Hepatic stellate cell (primary cell): ENCODE measurements around the gene HMCN1.

Source experiments
- DNase-seq: peaks from one replicate; pipeline ENCODE4 v3.0.0; 2011; ENCODE audit warnings: low spot score

The HMCN1 gene

DNA sequence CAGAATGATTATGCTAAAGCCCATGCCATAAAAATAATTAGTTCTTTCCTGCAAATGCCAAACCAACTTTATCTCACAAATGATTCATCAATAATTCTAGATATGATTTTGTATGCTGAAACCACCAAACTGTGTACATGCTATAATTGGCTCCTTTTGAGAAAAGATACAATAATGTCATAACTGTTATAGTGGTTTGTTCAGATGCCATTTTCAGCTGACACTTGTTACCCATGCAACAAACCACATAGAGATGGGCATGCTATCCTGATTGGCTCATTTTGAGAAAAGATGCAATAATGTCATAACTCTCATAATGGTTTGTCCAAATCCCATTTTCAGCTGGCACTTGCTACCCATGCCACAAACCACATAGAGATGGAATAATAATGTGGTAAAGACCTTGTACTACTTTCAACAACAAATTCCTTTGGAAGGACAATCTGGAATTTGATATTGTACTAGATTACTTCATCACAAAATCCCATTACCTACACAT is 357.1 kb downstream of the HMCN1 start:
- DNase-seq, result no peak

- DNase-seq, result no peak
Measured at GRCh38 chr1:186093437-186093836, 359.2 kb downstream of the HMCN1 start.

- DNase-seq, result peak; percentile 7
Measured at GRCh38 chr1:186094172-186094571, 360.0 kb downstream of the HMCN1 start.

- DNase-seq, result no peak
Measured at GRCh38 chr1:186099336-186100104, 365.3 kb downstream of the HMCN1 start.

DNA sequence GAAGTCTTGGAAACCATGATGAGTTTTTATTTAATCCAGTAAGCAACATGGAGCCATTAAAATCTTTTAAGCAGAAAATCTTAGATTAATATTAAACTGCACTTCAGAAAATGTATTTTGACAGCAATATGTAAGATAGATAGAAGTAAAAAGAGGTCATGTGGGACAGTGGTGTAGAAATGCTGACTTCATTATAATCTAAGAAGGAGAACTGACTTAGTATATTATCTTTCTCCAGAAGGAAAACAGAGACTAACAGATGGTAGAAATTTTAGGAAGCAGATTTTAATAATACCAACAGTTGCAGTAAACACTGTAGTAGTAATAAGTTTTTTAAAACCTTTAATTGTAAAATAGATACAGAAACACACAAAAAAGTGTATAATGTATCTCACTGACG is 367.9 kb downstream of the HMCN1 start:
- no peak for DNase-seq

GRCh38 chr1:186102547-186103148 is 368.5 kb downstream of the HMCN1 start:
- DNase-seq, result peak; percentile 14

- DNase-seq, result no peak
Measured at GRCh38 chr1:186104459-186104858, 370.3 kb downstream of the HMCN1 start.

GRCh38 chr1:186112280-186112679 is 378.1 kb downstream of the HMCN1 start:
- no peak for DNase-seq

DNA sequence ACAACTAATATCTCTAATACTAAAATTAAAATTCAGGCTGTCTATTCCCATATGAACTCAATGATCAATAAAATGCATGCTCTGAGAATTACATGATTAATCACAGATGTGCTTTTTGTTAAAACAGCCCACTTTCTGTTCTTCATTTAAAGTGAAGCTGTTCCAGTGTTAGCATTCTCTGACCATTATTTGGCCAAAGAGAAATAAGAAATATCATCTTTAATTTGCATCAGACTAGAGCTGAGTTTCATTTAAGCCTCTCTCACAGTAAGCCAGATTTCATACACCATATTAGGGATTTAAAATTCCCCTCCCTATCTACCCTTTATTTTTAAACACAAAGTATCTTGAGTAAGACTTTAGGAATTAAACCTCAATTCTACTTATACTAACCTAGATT is 379.3 kb downstream of the HMCN1 start:
- no peak for DNase-seq

GRCh38 chr1:186118724-186119123 is 384.5 kb downstream of the HMCN1 start:
- DNase-seq, result no peak

DNA sequence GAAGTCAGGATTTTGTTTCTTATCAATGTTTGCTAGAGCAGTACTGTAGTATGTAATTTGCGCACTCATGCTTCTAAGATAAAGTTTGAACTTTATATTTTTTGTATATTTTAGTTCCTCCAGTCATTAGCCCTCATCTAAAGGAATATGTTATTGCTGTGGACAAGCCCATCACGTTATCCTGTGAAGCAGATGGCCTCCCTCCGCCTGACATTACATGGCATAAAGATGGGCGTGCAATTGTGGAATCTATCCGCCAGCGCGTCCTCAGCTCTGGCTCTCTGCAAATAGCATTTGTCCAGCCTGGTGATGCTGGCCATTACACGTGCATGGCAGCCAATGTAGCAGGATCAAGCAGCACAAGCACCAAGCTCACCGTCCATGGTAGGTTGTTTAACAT is 388.6 kb downstream of the HMCN1 start:
- no peak for DNase-seq

DNA sequence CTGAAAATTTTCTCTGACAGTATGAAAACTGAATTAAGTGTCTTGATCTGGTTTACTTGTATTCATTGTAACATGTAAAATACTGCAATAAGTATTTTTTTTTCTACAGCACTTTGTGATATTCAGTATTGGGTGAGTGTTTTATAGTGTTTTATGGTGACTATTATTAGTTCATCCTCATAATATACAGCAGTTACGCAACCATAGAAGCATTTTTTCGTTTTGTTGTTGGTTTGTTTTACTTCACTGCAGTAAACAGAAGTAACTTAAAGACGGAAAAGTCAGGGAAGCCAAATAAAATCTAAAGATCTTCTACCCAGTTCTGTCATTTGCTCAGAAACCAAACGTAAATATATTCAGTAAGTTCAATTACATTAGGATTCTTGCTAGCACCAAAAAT is 390.8 kb downstream of the HMCN1 start:
- DNase-seq, result no peak

DNA sequence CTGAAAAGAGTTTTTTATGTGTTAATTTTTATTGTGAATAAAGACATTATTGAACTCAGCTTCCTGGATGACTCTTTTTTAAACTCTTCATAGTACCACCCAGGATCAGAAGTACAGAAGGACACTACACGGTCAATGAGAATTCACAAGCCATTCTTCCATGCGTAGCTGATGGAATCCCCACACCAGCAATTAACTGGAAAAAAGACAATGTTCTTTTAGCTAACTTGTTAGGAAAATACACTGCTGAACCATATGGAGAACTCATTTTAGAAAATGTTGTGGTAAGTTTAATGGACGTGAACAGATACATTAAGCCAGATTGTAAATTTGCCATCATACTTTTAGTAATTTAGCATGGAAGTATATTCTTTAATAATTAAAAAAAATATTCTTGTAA is 391.3 kb downstream of the HMCN1 start:
- DNase-seq, result no peak

GRCh38 chr1:186129758-186130157 is 395.6 kb downstream of the HMCN1 start:
- no peak for DNase-seq

GRCh38 chr1:186139115-186139514 is 404.9 kb downstream of the HMCN1 start:
- DNase-seq, result no peak

- peak; percentile 19 for DNase-seq
Measured at GRCh38 chr1:186139701-186140100, 405.5 kb downstream of the HMCN1 start.

- DNase-seq, result no peak
Measured at GRCh38 chr1:186142159-186142558, 408.0 kb downstream of the HMCN1 start.

DNA sequence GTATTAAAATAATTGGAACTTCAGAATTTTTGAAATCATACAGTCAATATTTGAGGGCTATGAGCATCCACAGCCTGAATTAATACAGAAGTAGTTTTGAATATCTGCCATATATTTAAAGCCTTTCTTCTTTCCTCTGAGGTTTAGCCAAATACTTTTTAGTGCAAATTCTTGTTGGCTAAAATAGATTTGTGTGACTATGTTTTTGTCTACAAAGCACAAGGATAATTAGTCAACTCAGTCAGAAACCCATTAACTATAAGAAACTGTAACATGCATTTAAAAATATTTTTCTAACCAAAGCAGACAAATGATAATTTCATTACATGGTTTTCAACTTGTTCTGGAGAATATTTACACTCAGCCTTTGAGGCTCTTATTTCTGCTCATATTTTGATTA is 408.7 kb downstream of the HMCN1 start:
- DNase-seq, result no peak

- DNase-seq, result no peak
Measured at GRCh38 chr1:186143481-186143880, 409.3 kb downstream of the HMCN1 start.

DNA sequence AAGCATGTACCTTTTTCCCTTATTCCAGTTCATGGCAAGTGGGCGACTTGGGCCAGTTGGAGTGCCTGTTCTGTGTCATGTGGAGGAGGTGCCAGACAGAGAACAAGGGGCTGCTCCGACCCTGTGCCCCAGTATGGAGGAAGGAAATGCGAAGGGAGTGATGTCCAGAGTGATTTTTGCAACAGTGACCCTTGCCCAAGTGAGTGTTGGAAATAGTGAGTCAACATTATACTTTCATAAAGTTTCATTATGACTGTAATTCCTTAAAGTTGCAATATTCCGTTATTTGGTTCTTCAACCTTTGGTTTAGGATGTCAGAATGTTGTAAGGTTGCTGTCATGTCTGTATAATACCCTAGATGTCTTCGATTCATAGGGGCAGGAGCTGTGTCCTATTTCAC is 410.3 kb downstream of the HMCN1 start:
- no peak for DNase-seq

DNA sequence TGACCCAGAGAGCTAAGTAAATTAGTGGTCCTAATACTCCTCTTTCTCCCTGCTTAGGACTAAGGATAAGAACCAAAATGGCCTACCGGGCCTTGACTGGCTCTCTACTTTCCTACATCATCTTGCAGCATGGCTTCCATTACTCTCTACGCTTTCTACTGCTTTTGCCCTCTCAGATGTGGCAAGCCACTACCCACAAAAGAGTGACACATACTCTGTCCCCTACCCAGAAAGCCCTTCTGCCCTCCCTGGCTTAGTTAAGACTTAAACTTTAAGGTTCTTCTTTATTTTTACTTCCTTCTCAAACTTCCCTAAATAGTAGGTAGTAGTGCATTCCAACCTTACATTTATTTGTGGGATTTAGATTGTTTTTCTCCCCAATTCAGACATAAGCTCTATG is 412.8 kb downstream of the HMCN1 start:
- no peak for DNase-seq

GRCh38 chr1:186149591-186149990 is 415.4 kb downstream of the HMCN1 start:
- DNase-seq, result no peak

DNA sequence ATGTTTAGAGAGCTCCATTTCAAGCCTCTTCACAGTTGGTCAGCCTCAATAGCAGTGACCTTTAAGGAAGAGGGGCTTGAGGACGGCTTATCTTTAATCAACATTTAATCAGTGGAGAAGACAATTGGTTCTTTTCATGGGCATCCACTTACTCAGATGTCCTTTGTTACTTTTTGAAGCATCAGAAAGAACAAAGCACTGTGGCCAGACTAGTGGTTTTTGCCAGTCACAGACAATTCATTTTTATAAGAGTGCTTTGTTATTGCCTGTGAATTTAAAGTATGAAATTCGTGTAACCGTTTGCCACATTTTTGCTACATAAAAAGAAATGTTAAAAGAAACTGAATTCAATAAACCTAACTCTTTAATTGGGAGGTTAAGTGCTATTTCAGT is 418.0 kb downstream of the HMCN1 start:
- DNase-seq, result no peak
